GM18505 (cell line): ENCODE results near the gene PAWR.
"Not testable (repeated sequence)": the region's sequence is repeated elsewhere in the genome, so short reads cannot be mapped to it uniquely, and the experiment has no call there.

Experiments used
- ATAC-seq: cut with Tn5 transposase; IDR thresholded peaks from one replicate; pipeline ENCODE4 v1.9.1; 2021; ENCODE audit not compliant: unreplicated experiment
- POLR2A ChIP-seq: IDR thresholded peaks from 4 replicates; pipeline ENCODE4 v1.6.1; 2011; ENCODE audit warnings: borderline replicate concordance; ENCODE audit not compliant: insufficient read depth, insufficient read length; ENCODE audit errors: extremely low read depth

Gene PAWR

DNA sequence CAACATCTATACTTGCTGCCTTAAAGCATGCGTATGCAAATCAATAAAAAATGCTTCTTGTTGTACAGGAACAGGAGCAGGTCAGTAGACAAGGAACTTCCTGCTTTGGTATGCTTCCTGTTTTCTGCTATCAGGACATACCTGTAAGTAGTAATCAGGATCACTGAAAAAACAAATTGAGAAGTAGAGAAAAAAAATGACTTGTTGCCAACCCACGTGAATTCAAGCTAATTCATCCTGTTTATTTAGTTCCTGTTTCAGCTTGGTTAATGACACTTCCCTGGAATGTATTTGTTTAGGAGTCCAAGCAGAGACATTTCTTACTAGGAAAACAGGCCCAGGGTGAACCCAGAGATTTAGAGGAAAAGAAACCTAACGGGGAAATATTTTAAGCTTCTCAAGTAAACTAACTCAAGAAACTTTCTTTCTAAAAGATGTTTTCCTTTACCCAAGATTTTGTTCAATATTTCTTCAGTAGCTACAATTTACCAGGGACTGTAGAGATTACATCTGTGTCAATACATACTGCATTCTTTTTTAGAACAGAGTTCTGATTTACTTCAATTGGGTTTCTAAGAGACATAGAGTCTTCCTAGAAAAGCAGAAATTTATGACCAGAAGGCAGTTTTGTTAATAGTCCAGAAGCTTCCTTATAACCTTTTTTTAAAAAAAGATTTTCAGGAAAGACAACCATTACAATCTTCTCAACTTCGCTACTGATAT lies 124.2 kb downstream of the PAWR start:
- ATAC-seq = no peak
- TF ChIP-seq POLR2A = no peak

DNA sequence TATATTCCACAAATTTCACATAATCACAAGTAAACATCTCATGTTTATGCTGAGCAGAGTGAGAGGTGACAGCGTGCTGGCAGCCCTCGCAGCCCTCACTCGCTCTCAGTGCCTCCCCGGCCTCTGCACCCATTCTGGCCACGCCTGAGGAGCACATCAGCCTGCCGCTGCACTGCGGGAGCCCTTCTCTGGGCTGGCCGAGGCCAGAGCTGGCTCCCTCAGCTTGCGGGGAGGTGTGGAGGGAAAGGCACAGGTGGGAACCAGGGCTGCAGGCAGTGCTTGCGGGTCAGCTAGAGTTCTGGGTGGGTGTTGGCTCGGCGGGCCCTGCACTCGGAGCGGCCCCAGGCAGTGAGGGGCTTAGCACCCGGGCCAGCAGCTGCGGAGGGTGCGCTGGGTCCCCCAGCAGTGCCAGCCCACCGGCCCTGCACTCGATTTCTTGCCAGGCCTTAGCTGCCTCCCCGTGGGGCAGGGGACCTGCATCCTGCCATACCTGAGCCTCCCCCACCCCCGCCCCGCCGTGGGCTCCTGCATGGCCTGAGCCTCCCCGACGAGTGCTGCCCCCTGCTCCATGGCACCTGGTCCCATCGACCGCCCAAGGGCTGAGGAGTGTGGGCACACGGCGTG lies 125.9 kb downstream of the PAWR start:
- not testable (repeated sequence) for ATAC-seq

DNA sequence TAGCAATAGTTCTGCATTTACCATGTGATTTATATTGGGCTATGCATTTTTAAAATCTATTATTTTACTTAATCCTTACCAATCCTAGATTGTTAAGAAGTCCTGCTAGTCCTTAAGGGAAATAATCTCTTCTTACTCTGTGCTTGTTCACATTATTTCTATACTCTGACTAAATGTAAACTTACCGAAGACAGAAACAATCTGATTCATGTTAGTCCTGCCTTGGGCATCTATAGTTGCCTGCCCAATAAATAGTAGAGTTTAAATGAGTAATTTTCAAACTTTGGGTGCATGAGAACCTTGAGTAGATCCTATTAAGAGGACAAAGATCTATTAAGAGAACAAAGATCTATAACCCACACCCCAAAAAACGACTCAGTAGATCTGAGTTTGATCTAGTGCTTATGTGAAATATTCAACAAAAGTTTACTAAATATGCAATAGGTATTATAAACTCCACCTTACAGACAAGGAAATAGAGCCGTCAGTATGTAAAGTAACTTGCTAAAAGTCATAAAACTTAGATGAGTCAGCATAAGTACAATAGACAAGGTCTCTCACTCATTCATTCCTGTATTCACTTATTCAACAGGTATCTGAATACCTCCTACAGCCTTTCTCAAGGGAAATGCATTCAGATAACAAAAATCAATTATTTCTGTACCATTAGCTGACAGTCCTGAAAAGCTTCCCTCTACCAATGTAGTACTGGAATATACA lies 127.6 kb downstream of the PAWR start:
- no peak for ATAC-seq
- no peak for TF ChIP-seq POLR2A

DNA sequence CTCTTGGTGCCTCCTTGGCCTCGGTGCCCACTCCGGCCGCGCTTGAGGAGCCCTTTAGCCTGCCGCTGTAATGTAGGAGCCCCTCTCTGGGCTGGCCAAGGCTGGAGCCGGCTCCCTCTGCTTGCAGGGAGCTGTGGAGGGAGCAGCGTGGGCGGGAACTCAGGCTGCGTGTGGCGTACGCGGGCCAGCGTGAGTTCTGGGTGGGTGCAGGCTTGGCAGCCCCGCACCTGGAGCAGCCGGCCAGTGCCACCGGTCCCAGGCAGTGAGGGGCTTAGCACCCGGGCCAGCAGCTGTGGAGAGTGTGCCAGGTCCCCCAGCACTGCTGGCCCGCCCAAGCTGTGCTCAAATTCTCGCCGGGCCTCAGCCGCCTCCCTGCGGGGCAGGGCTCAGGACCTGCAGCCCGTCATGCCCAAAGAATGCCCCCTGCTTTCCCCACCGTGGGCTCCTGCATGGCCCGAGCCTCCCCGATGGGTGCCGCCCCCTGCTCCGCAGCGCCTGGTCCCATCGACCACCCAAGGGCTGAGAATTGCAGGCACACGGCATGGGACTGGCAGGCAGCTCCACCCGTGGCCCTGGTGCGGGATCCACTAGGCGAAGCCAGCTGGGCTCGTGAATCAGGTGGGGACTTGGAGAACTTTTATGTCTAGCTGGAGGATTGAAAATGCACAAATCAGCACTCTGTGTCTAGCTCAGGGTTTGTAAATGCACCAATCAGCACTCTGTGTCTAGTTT lies 129.2 kb downstream of the PAWR start:
- ATAC-seq = no peak

DNA sequence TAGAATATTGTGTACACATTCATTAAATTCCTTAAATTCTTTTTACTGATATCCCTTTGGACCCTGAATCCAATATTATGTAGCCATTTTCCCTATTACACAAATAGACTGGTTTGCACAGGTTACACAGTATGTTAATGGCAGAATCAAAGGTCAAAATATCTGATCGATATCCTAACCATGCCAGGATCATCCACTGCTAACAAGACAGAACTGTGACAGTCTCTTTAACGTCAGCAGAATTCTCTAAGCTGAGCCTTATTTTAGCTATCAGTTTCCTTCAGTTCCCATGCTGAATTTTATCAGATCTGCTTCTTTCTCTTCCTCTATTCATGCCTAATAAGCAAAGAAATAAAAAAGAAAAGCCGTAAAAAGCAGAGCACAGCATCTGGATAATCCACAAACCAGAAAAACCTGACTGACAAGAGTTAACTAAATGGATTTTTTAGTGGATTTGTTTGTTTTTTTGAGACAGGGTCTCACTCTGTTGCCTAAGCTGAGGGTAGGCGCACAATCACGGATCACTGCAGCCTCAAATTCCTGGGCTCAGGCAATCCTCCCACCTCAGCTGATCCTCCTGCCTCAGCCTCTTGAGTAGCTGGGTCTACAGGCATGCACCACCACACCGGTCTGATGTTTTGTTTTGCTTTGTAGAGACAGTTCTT lies 130.4 kb downstream of the PAWR start:
- ATAC-seq = no peak
- no peak for TF ChIP-seq POLR2A

More for the DNA sequence above, 129.2 kb downstream of the PAWR start:
- TF ChIP-seq POLR2A = no peak

DNA sequence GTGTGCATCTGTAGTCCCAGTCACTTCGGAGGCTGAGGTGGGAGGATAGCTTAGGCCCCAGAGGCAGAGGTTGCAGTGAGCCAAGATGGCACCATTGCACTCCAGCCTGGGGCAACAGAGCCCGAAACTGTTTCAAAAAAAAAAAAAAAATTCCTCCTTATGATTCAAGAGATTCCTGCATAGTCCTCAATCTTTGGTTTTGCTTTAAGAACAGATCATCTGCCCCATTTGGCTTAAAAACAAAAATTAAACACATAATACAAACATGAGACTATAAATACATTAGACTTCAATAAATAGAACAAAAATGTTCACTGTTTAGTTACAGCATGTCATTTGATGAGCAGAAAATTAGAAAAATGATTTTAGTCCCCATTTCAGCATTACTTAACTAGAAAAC lies 131.2 kb downstream of the PAWR start:
- TF ChIP-seq POLR2A = no peak
- no peak for ATAC-seq

DNA sequence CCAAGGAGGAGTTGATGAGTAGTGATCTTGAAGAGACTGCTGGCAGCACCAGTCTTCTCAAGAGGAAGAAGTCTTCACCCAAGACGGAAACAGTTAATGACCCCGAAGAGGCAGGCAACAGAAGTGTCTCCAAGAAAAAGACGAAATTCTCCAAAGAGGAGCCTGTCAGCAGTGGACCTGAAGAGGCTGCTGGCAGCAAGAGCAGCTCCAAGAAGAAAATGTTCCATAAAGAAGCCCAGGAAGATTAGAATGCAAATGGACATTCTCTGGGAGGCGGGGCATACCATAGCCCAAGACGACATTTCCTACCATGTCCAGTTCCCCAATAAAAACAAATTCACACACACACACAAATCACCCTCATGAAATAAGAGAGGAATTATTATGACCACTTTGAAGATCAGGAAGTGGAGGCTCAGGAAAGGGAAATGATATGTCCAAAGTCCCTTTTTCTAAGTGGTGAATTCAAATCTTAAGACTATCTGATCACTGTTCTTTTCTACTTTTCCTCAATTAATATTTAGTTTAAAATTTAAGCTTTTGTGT lies 131.8 kb downstream of the PAWR start:
- no peak for ATAC-seq

DNA sequence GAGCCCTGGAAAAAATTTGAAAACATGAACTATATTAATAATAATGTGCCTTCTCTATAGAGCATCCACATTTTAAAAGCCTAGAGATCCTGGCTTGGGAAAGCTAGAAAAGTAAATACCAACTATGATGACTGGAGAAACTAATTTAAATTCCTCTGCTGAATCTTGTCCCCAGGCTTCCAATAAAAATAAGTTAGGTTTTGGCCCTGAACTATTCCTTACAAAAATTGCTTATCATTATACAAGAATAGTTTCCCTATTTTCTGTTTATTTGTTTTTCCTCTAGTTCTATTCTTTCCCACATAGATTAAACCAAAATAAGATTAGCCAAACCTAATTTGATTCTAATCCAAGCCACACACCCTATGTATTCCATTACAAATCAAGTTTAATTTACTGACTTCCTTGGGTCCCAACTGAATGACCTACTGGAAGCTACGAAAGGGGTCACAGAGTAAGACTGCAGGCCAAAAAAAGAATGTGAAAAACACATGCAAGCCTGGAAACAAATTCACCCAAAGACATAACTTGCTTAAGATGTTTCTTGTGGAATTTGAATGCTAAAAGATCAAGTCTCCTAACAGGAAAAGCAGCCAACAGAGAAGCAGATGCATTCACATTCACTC lies 133.0 kb downstream of the PAWR start:
- no peak for ATAC-seq
- TF ChIP-seq POLR2A = no peak

More for the DNA sequence above, 131.8 kb downstream of the PAWR start:
- TF ChIP-seq POLR2A = no peak

DNA sequence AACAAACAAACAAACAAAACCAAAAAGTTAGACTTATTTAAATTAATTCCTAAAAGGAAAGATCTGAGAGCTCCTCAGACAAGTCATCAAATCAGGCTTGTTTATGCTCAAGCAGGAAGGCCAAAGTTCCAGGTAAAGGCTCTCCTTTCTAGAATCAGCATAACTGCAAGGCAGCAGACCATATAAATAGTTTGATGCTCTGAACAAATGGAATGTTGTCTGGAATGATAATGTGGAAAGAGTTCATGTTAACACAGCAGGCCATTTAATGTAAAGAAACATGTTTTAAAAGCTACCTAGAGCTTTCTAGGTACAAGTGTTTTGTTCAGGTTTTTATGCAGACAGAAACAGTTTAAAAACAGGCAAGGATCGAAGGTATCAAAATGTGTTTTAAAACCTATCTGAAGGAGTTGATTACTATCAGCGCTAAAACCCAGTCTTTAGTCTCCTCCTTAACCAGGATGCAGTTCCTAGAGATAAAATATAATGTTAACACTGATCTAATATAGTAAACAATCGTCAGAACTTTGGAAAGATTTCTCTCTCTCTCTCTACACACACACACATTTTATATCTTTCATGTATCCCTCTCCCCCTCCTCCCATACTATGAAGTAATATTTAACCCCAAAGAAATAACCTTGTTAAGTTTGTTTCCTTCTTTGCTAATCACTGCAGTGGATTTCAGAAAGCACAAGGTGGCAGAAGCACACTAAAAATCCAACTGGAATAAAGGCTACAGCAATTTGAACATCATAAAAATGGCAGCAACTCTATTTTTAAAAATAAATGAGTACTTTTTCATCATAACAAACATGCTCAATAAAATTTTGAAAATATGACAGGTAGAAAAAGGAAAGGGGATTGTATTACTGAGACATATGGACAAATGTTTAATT lies 135.5 kb downstream of the PAWR start:
- no peak for TF ChIP-seq POLR2A
- no peak for ATAC-seq

DNA sequence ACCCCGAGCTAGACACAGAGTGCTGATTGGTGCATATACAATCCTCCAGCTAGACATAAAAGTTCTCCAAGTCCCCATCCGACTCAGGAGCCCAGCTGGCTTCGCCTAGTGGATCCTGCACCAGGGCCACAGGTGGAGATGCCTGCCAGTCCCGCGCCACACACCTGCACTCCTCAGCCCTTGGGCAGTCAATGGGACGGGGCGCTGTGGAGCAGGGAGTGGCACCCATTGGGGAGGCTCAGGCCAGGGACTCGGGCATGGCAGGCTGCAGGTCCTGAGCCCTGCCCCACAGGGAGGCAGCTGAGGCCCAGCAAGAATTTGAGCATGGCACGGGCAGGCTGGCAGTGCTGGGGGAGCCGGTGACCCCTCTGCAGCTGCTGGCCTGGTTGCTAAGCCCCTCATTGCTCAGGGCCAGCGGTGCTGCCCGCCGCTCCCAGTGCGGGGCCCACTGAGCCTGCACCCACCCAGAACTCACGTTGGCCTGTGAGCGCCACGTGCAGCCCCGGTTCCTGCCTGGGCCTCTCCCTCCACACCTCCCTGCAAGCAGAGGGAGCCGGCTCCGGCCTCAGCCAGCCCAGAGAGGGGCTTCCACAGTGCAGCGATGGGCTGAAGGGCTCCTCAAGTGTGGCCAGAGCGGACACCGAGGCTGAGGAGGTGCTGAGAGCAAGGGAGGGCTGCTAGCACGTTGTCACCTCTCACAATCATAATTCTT lies 136.7 kb downstream of the PAWR start:
- ATAC-seq = no peak
- no peak for TF ChIP-seq POLR2A

DNA sequence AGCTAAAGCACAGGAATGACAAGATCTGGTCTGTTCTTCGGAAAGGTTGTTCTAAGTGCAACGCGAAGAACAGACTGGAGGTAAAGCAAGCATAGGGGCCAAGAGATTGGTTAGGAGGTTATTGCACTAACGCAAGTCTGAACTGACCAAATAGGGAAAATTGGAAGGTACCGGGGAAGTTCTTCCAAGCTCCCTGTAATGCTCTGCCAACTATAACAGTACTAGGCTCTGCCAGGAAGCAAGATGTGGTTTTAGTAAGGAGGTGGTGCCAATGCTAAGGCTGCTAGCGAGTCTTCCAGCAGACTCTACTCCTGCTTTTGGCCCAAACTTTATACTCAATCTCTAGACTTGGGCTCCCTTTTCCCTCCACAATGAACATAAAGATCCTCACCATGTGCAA lies 138.6 kb downstream of the PAWR start:
- no peak for ATAC-seq
- no peak for TF ChIP-seq POLR2A
